ENCODE results near the gene PRDX5.
A peak's percentile ranks its signal among the peaks of the same experiment; 100 is the strongest.

PRDX5 gene

DNA sequence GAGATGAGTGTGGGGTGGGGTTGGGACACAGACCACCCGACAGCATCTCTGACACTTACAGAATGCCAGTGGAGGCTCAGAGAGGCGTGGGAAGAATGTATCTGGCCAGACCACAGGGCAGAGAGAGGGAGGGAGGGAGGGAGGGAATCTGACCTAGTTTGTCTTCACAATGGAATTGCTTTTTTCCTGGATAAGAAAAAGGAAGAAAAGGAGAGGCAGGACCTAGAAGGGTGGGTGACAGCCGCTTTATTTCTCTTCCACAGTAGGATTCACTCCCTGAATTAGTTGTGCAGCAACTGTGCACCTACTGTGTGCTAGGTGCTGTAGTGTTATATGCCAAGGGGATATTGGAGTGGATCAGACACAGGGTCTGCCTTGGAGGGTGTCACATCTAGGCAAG is 23.1 kb upstream of the PRDX5 start:
- no peak overlapping the region for H3K27ac ChIP-seq
- no peak for DNase-seq (ENCODE audit: low spot score)
- CTCF ChIA-PET = interaction anchor here (0.7 kb wide), 1 partner anchor 9 kb away, joined by 3 read pairs; no protein-coding TSS in a partner anchor
- POLR2A ChIA-PET (ENCODE audit: low non-redundant PET) = no interaction called here
- TF ChIP-seq, protein P1, sequence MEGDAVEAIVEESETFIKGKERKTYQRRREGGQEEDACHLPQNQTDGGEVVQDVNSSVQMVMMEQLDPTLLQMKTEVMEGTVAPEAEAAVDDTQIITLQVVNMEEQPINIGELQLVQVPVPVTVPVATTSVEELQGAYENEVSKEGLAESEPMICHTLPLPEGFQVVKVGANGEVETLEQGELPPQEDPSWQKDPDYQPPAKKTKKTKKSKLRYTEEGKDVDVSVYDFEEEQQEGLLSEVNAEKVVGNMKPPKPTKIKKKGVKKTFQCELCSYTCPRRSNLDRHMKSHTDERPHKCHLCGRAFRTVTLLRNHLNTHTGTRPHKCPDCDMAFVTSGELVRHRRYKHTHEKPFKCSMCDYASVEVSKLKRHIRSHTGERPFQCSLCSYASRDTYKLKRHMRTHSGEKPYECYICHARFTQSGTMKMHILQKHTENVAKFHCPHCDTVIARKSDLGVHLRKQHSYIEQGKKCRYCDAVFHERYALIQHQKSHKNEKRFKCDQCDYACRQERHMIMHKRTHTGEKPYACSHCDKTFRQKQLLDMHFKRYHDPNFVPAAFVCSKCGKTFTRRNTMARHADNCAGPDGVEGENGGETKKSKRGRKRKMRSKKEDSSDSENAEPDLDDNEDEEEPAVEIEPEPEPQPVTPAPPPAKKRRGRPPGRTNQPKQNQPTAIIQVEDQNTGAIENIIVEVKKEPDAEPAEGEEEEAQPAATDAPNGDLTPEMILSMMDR (conservative IDR thresholded peaks at IDR 0.05; ENCODE audit: low read depth) = no peak

DNA sequence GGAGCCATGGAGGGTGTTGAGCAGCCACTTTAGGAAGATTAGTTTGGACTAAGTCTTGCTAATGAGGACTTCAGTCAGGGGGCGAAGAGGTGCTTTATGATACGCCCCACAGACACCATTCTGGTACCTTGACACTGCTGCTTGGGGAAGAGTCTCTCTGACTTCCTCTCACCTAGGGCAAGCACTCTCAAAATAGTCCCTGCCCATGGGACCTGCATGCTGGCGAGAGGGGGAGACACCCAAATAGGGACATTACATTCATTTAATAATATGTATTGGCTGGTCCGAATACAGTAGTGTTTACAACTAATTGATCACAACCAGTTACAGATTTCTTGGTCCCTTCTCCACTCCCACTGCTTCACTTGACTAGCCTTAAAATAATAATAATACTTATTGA is 22.2 kb upstream of the PRDX5 start:
- ChIA-PET CTCF (interaction anchor here (0.9 kb wide), 1 partner anchor 33 kb away, joined by 6 read pairs; no protein-coding TSS in a partner anchor), POLR2A (ENCODE audit: low non-redundant PET) (no interaction called here)

DNA sequence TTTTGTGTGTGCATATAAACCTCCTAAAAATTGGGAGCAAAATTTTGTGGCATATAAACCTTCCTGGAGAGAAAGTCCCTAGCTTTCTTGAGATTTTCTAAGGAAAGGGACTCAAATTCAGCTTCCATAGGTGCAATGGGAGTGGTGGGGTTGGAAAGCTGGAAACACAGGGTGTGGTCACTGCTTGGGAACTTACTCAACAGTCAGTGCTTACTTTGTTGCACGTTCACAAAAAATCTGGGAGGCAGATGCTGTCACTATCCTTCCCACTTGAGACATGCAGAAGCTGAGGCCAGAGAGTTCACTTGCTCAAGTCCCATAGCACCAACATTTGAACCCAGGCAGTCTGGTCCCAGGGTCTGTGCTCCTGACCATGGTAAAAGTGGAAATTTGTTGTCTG is 21.7 kb upstream of the PRDX5 start:
- DNase-seq (ENCODE audit: low spot score) = no peak
- ChIA-PET CTCF (interaction anchor here (0.6 to 0.9 kb wide), 2 partner anchors 11 to 34 kb away, joined by 6 read pairs; no protein-coding TSS in a partner anchor), POLR2A (ENCODE audit: low non-redundant PET) (no interaction called here)
- H3K27ac ChIP-seq = peak overlapping the region; percentile 64
- TF ChIP-seq, protein P1 (conservative IDR thresholded peaks at IDR 0.05; ENCODE audit: low read depth) = no peak

More for the DNA sequence above, 22.2 kb upstream of the PRDX5 start:
- DNase-seq (ENCODE audit: low spot score) = no peak
- TF ChIP-seq, protein P1 (conservative IDR thresholded peaks at IDR 0.05; ENCODE audit: low read depth) = no peak
- H3K27ac ChIP-seq = no peak overlapping the region

DNA sequence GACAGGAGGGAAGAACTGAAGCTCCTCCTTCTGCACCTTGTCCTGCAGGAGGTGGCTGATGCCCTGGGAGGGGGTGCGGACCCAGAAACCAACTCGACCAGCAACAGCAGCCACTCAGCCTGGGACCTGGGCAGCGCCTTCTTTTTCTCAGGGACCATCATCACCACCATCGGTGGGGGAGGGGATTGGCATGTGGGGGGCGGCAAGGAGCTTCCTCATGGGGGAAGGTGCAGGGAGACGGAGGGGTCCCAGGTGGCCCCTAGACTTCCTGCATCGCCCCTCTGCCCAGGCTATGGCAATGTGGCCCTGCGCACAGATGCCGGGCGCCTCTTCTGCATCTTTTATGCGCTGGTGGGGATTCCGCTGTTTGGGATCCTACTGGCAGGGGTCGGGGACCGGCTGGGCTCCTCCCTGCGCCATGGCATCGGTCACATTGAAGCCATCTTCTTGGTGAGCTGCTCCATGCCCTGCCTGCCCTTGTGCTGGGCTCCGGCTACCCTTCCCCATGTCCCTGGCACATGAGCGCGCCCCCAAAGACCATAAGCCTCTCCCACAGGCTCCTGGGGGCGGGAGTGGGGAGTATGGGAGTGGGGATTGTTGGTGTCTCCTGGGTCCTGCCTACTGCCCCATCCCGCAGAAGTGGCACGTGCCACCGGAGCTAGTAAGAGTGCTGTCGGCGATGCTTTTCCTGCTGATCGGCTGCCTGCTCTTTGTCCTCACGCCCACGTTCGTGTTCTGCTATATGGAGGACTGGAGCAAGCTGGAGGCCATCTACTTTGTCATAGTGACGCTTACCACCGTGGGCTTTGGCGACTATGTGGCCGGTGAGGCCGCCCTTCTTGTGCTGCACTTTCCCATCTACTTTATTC is 20.9 kb upstream of the PRDX5 start:
- peak overlapping the region; percentile 64 for H3K27ac ChIP-seq
- TF ChIP-seq, protein P1 (conservative IDR thresholded peaks at IDR 0.05; ENCODE audit: low read depth) = no peak
- POLR2A ChIA-PET (ENCODE audit: low non-redundant PET) = no interaction called here
- no peak for DNase-seq (ENCODE audit: low spot score)
- CTCF ChIA-PET = interaction anchor here (0.6 to 0.9 kb wide), 2 partner anchors 12 to 34 kb away, joined by 6 read pairs; no protein-coding TSS in a partner anchor

DNA sequence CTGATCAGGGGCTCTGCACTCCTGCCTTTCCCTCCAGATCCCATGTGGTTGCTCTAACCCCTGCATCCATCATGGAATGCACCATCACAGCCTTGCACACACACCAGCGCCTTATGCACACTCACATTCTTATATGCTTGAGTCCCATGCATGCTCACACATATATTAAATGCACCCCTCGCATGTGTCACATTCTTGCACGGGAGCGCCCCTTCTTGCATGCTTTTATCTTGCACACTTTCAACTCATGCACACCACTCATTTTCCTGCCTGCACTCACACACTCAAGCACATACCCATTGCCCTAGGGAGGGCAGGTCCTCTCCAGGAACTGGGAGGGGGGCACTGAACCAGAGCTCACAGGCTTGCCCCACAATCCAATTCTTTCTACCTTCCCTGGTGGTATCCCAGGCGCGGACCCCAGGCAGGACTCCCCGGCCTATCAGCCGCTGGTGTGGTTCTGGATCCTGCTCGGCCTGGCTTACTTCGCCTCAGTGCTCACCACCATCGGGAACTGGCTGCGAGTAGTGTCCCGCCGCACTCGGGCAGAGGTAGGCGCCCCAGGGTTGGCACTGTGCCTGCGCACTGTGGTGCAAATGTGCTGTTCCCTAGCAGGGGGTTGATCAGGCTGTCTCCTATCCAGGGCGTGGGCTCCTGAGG is 20.1 kb upstream of the PRDX5 start:
- DNase-seq (ENCODE audit: low spot score) = no peak
- POLR2A ChIA-PET (ENCODE audit: low non-redundant PET) = no interaction called here
- CTCF ChIA-PET = no interaction called here
- peak overlapping the region; percentile 42; the same call in 1 of the 2 replicates for H3K27ac ChIP-seq
- TF ChIP-seq, protein P1 (conservative IDR thresholded peaks at IDR 0.05; ENCODE audit: low read depth) = no peak

DNA sequence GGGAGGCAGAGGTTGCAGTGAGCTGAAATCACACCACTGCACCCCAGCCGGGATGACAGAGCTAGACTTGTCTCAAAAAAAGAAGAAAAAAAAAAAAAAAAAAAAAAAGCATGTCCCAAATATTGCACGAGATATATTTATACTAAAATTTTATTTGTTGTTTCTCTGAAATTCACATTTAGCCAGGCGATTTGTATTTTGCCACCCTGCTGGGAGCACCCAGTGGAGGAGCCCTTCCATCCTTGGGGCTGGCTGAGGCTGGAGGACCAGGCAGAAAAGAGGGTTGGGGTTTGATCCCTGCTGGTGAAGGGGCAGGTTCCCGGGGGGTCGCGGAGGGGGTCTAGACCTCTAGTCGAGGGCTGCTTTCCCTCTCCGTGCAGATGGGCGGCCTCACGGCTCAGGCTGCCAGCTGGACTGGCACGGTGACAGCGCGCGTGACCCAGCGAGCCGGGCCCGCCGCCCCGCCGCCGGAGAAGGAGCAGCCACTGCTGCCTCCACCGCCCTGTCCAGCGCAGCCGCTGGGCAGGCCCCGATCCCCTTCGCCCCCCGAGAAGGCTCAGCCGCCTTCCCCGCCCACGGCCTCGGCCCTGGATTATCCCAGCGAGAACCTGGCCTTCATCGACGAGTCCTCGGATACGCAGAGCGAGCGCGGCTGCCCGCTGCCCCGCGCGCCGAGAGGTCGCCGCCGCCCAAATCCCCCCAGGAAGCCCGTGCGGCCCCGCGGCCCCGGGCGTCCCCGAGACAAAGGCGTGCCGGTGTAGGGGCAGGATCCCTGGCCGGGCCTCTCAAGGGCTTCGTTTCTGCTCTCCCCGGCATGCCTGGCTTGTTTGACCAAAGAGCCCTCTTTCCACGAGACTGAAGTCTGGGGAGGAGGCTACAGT is 18.7 kb upstream of the PRDX5 start:
- no peak for DNase-seq (ENCODE audit: low spot score)
- H3K27ac ChIP-seq = peak overlapping the region; percentile 42
- POLR2A ChIA-PET (ENCODE audit: low non-redundant PET) = no interaction called here
- CTCF ChIA-PET = interaction anchor here (0.7 kb wide), 1 partner anchor 34 kb away, joined by 5 read pairs; no protein-coding TSS in a partner anchor
- TF ChIP-seq, protein P1 (conservative IDR thresholded peaks at IDR 0.05; ENCODE audit: low read depth) = no peak

Measured in RWPE1 (cell line).